Endothelial cell of umbilical vein (primary cell): ENCODE data around the gene NTN3. TPM values are rescaled to one million over a fixed set of nuclear protein-coding genes. Genes with fewer than 3 reads are reported as not detected.

Experiments used
- BruUV-seq: library from RNA; stranded (reverse); fragments of 400-500 nt; replicated peaks from 2 replicates; lab custom pipeline; 2021; lab: Mats Ljungman, UMichigan
- CTCF ChIA-PET: fragments of 300-600, 350-600 bp; sonication (Branson Sonifier 250); formaldehyde crosslinking; loops from one replicate; lab custom pipeline; 2021; ENCODE audit warnings: antibody characterized with exemption, inconsistent platforms; lab: Charles Lee
- POLR2A ChIA-PET: fragments of 300-600, 350-600 bp; sonication (Branson Sonifier 250); formaldehyde crosslinking; loops from one replicate; lab custom pipeline; 2021; ENCODE audit warnings: antibody characterized with exemption, inconsistent platforms; lab: Charles Lee
- DNase-seq: peaks from one replicate; pipeline ENCODE4 v3.0.0-alpha.2; 2011; ENCODE audit warnings: low read depth, low spot score
- FAIRE-seq: peaks from 2 replicates; lab custom pipeline; 2011; peaks lifted over from hg19 to GRCh38; lab: Jason Lieb, UNC
- H2AFZ ChIP-seq: 2 replicates; pipeline ENCODE4 v1.6.0; 2012; ENCODE audit warnings: low read depth, low read length, control low read depth, inconsistent platforms
- H3K27ac ChIP-seq: 2 replicates; pipeline ENCODE4 v1.5.1; 2011; ENCODE audit warnings: low read depth, mild to moderate bottlenecking, control low read depth, low read length, moderate library complexity; ENCODE audit not compliant: insufficient read depth
- H3K27me3 ChIP-seq, 2 experiments: 2 replicates each; pipeline versions ENCODE4 v1.6.0 to v1.6.1; 2011; ENCODE audit warnings: low read length in 2 of 2, mixed read lengths in 1 of 2; ENCODE audit not compliant: control insufficient read depth in 2 of 2, insufficient read depth in 2 of 2
- H3K36me3 ChIP-seq, 2 experiments: 2 replicates in 1 of 2; 3 replicates in 1 of 2; pipeline ENCODE4 v1.5.1; 2011; ENCODE audit warnings: low read length in 2 of 2, mild to moderate bottlenecking in 1 of 2, moderate library complexity in 1 of 2; ENCODE audit not compliant: control insufficient read depth in 2 of 2, insufficient read depth in 2 of 2; ENCODE audit errors: extremely low read depth in 1 of 2
- H3K4me1 ChIP-seq: 3 replicates; pipeline ENCODE4 v1.5.1; 2011; ENCODE audit warnings: mild to moderate bottlenecking, low read length; ENCODE audit not compliant: control insufficient read depth, insufficient read depth; ENCODE audit errors: extremely low read depth
- H3K4me2 ChIP-seq: 2 replicates; pipeline ENCODE4 v1.6.1; 2011; ENCODE audit warnings: low read length, control low read depth, mixed read lengths; ENCODE audit not compliant: insufficient read depth
- H3K4me3 ChIP-seq, 3 experiments: fragments of 200-600 bp in 1 of 3; sonication (generic), shearing (Covaris generic) in 1 of 3; replicated peaks in 1 of 3; 2 replicates each; pipeline ENCODE4 v1.5.1; 2011 to 2016; ENCODE audit warnings: control low read depth in 3 of 3, low read length in 3 of 3, mild to moderate bottlenecking in 2 of 3, inconsistent platforms in 1 of 3, low read depth in 1 of 3, moderate library complexity in 1 of 3; ENCODE audit not compliant: insufficient read depth in 1 of 3
- H3K79me2 ChIP-seq: 2 replicates; pipeline ENCODE4 v1.6.0; 2012; ENCODE audit warnings: low read length, inconsistent platforms; ENCODE audit not compliant: control insufficient read depth, insufficient read depth
- H3K9ac ChIP-seq: replicated peaks from 2 replicates; pipeline ENCODE3; 2011; ENCODE audit warnings: low read length, control low read depth; ENCODE audit not compliant: insufficient read depth; ENCODE audit errors: extremely low read depth
- H3K9me1 ChIP-seq: replicated peaks from 3 replicates; pipeline ENCODE4 v1.6.0; 2011; ENCODE audit warnings: mild to moderate bottlenecking, low read length; ENCODE audit not compliant: control insufficient read depth, insufficient read depth; ENCODE audit errors: extremely low read depth
- H3K9me3 ChIP-seq: replicated peaks from 2 replicates; pipeline ENCODE4 v1.5.1; 2012; ENCODE audit warnings: low read length, inconsistent platforms; ENCODE audit not compliant: control insufficient read depth, insufficient read depth
- H4K20me1 ChIP-seq: replicated peaks from 2 replicates; pipeline ENCODE3; 2011; ENCODE audit warnings: mild to moderate bottlenecking, low read length; ENCODE audit not compliant: control insufficient read depth, insufficient read depth; ENCODE audit errors: extremely low read depth
- CTCF ChIP-seq, 2 donors: IDR thresholded peaks; 1 replicate in 1 of 2; 2 replicates in 1 of 2; pipeline ENCODE4 v1.5.1; 2011; ENCODE audit warnings: low read length in 2 of 2, mild to moderate bottlenecking in 2 of 2, moderate library complexity in 2 of 2, control low read depth in 1 of 2, inconsistent platforms in 1 of 2, low read depth in 1 of 2; ENCODE audit not compliant: insufficient read depth in 1 of 2; ENCODE audit errors: extremely low read depth in 1 of 2
- EZH2 ChIP-seq: IDR thresholded peaks from 2 replicates; pipeline ENCODE4 v1.6.1; 2012; ENCODE audit warnings: borderline replicate concordance, low read depth, mild to moderate bottlenecking, moderate library complexity, low read length, inconsistent platforms; ENCODE audit not compliant: severe bottlenecking
- FOS ChIP-seq: IDR thresholded peaks from 2 replicates; pipeline ENCODE4 v1.6.1; 2011; ENCODE audit warnings: mild to moderate bottlenecking, low read length, moderate library complexity, borderline replicate concordance; ENCODE audit not compliant: insufficient read depth
- GATA2 ChIP-seq: IDR thresholded peaks from 2 replicates; pipeline ENCODE4 v1.7.0; 2011; ENCODE audit warnings: low read depth, mild to moderate bottlenecking, moderate library complexity, mixed read lengths, low read length; ENCODE audit not compliant: insufficient read length, insufficient read depth
- JUN ChIP-seq: IDR thresholded peaks from 2 replicates; pipeline ENCODE4 v1.6.1; 2011; ENCODE audit warnings: borderline replicate concordance, low read depth; ENCODE audit not compliant: insufficient read length, insufficient read depth
- MYC ChIP-seq: IDR thresholded peaks from one replicate; pipeline ENCODE4 v1.6.1; 2011; ENCODE audit warnings: mild to moderate bottlenecking, low read depth, low read length
- POLR2A ChIP-seq: IDR thresholded peaks from 2 replicates; pipeline ENCODE4 v1.6.1; 2012; ENCODE audit warnings: low read depth, mild to moderate bottlenecking, control low read depth, low read length
- POLR2AphosphoS5 ChIP-seq: IDR thresholded peaks from 2 replicates; pipeline ENCODE4 v1.6.1; 2012; ENCODE audit warnings: low read depth, mild to moderate bottlenecking, control low read depth, low read length, moderate library complexity; ENCODE audit not compliant: insufficient read depth
- dilution Hi-C: fragments of 300-500 bp; cut with MboI; formaldehyde crosslinking; loops from one replicate; pipeline ENCODE4 v1.15.0; 2019; ENCODE audit warnings: low sequenced_read_pairs; ENCODE audit not compliant: extremely low pct_ligation_motif_present
- intact Hi-C: fragments of 100-400 bp; cut with micrococcal nuclease; formaldehyde crosslinking; loops from one replicate; pipeline ENCODE4 v1.10.0; 2022
- polyA plus RNA-seq, 4 experiments: library from polyadenylated mRNA; depleted of rRNA in 3 of 4; stranded (reverse) in 3 of 4; unstranded in 1 of 4; fragments of >200 nt; gene quantifications; 2 replicates each; pipeline versions ENCODE4 v1.2.1 to v1.2.3, GENCODE V29; 2011 to 2012; ENCODE audit warnings: missing spikeins in 1 of 4
- total RNA-seq: library from RNA; stranded (reverse); gene quantifications from 2 replicates; pipeline ENCODE4 v1.2.3, GENCODE V29; 2021
- TF ChIP-seq, protein P1 (sequence below): IDR thresholded peaks from 2 replicates; pipeline ENCODE4 v1.6.1; 2011; ENCODE audit not compliant: insufficient read depth, insufficient read length

The NTN3 gene
- total and polyA plus RNA-seq, 2 donors (not counting 3 experiments of a cell fraction or from before 2014, with no cell fraction given), result 0.15 TPM; not detected in 1

- no peak overlapping the region for H3K27ac ChIP-seq
- no peak overlapping the region for H3K4me2 ChIP-seq
- intact Hi-C loops (no loop called here), dilution Hi-C loops (no loop called here)
- no peaks in the 10 kb centered on the region for H3K27me3 ChIP-seq
- H3K9me3 ChIP-seq, result no peaks in the 10 kb centered on the region
- ChIA-PET POLR2A (interaction anchor here (0.8 kb wide), 1 partner anchor 166 kb away, joined by 3 read pairs; the partner anchor contains the start of gene KCTD5), CTCF (interaction anchor here (1.1 kb wide), 1 partner anchor 15 kb away, joined by 4 read pairs; no protein-coding TSS in a partner anchor)
- H3K9me1 ChIP-seq, result no peaks in the 10 kb centered on the region
- no peak overlapping the region for H2AFZ ChIP-seq
- DNase-seq (peak; percentile 23), FAIRE-seq (peak; percentile 83)
- H3K36me3 ChIP-seq, result peaks cover 0 to 2% of the 10 kb centered on the region in 2 experiments
- H3K9ac ChIP-seq, result no peak overlapping the region
- no peak for TF ChIP-seq CTCF (IDR thresholded peaks at IDR 0.05; ENCODE audit: extremely low read depth in 1 of 2, insufficient read depth in 1 of 2, low read depth in 1 of 2, low read length in 2 of 2)
- no peak for TF ChIP-seq EZH2
- TF ChIP-seq, protein P1, sequence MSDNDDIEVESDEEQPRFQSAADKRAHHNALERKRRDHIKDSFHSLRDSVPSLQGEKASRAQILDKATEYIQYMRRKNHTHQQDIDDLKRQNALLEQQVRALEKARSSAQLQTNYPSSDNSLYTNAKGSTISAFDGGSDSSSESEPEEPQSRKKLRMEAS, result no peak
- TF ChIP-seq FOS, result no peak
- TF ChIP-seq JUN, result no peak
- TF ChIP-seq POLR2AphosphoS5, result no peak
- no peak for TF ChIP-seq MYC
- no peak for TF ChIP-seq GATA2
- TF ChIP-seq POLR2A, result no peak
- H3K4me3 ChIP-seq, result no peak overlapping the region
- H4K20me1 ChIP-seq, result peaks cover 2% of the 10 kb centered on the region
- H3K4me1 ChIP-seq, result peaks cover 34% of the 10 kb centered on the region
- H3K79me2 ChIP-seq, result peaks cover 66% of the 10 kb centered on the region
- BruUV-seq, result no TSS peak
Observed at GRCh38 chr16:2516391-2517240, 45.5 kb downstream of the NTN3 start.
